Measurements from ENCODE around the gene MICAL2.

The MICAL2 gene

DNA sequence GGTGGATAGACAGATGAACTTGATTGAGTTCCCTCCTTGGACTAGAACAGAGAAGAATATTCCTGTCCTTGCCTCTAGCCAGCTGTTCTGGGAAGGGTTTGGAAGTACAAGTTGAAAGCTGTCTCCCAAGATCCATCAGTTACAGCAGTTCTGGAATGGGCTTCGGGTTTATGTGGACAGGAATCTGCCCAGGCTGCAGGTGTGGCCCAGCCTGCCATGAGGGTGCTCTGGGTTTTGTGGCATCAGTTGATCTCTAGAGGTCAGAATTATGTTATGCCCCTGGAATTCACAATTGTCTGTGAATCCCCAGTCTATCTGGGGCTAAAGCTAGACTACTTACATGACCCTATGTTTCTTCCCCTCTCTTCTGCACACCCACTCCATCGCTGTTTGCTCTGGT, 4.9 kb upstream of the MICAL2 start:
- Mint-ChIP-seq H3K9me3 (no peaks in the 10 kb centered on the region), H3K4me3 (no peak overlapping the region), H3K4me1 (peaks cover 12% of the 10 kb centered on the region), H3K27ac (no peak overlapping the region), H3K36me3 (ENCODE audit: low read depth) (no peaks in the 10 kb centered on the region), H3K27me3 (ENCODE audit: low read depth, poor library complexity) (peaks cover 96% of the 10 kb centered on the region)
- DNase-seq = no peak
- TF ChIP-seq, protein P1, sequence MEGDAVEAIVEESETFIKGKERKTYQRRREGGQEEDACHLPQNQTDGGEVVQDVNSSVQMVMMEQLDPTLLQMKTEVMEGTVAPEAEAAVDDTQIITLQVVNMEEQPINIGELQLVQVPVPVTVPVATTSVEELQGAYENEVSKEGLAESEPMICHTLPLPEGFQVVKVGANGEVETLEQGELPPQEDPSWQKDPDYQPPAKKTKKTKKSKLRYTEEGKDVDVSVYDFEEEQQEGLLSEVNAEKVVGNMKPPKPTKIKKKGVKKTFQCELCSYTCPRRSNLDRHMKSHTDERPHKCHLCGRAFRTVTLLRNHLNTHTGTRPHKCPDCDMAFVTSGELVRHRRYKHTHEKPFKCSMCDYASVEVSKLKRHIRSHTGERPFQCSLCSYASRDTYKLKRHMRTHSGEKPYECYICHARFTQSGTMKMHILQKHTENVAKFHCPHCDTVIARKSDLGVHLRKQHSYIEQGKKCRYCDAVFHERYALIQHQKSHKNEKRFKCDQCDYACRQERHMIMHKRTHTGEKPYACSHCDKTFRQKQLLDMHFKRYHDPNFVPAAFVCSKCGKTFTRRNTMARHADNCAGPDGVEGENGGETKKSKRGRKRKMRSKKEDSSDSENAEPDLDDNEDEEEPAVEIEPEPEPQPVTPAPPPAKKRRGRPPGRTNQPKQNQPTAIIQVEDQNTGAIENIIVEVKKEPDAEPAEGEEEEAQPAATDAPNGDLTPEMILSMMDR (IDR thresholded peaks at IDR 0.05) = no peak

DNA sequence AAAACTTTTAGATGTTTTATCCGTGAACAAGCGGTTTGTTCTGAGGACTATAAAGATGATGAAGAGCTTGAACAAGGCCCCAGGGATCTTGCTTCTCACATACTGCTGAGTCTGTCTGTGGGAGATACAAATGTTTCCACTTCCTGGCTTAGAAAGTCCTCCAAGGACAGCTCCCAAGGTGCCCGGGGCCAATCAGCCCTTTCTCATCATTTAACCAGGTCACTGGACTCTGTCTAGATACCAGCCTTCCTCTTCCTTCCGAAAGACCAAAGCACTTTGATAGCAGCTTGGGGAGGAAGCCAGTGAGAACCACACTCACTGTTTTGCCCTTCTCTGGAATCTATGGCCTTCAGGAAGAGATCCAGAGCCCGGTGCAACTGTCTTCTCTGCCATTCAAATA, 4.3 kb upstream of the MICAL2 start:
- Mint-ChIP-seq H3K4me1 (peaks cover 6% of the 10 kb centered on the region), H3K27me3 (ENCODE audit: low read depth, poor library complexity) (peaks cover 95% of the 10 kb centered on the region), H3K4me3 (no peak overlapping the region), H3K27ac (no peak overlapping the region), H3K36me3 (ENCODE audit: low read depth) (no peaks in the 10 kb centered on the region), H3K9me3 (no peaks in the 10 kb centered on the region)
- DNase-seq = no peak
- TF ChIP-seq, protein P1 (IDR thresholded peaks at IDR 0.05) = no peak

DNA sequence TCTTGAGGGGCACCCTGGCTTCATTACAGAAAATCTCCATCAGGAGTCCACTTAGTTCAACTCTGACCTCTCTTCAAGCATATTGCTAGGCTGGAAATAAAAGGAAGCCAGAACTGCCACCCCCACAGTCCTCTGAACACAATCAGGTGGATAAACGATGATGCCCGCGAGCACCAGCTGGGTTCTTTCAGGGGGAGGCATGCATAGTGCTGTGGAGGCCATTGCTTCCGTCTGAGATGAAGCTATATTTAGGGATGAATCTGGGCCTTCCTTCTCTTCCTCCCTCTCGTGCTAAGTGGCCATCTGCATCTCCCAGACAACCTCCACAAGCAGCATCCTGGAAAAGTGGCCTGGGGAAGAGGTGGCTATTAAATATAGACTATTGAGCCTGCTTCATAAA, 3.9 kb upstream of the MICAL2 start:
- Mint-ChIP-seq H3K4me3 (no peak overlapping the region), H3K27me3 (ENCODE audit: low read depth, poor library complexity) (peaks cover 95% of the 10 kb centered on the region), H3K9me3 (no peaks in the 10 kb centered on the region), H3K4me1 (peaks cover 6% of the 10 kb centered on the region), H3K27ac (no peak overlapping the region), H3K36me3 (ENCODE audit: low read depth) (no peaks in the 10 kb centered on the region)
- TF ChIP-seq, protein P1 (IDR thresholded peaks at IDR 0.05) = no peak
- DNase-seq = no peak

DNA sequence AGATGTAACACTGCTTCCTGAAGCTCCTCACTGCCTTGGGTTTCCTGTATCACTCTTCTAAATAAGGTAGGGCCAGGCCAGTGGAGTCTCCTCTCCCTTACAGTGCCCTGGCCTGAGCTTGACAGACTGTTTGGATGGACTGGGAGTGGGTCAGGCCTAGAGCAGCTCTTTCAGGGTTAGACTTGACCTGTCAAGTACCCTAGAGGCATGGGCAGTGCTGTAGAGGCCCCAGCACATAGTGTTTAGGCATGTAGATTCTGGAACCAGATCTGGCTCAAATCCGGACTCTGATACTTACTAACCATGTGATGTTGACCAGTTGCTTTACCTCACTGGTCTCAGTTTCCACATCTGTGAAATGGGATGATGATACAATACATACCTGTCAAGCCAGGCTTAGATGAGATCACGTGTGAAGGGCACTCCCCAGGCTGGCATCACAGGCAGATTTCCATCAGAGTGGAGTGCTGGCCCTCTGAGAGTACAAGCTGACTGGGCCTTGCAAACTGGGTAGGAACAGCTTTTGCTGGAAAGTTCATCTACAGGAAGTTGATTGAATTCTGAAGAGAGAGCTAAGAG, 1.4 kb upstream of the MICAL2 start:
- H3K36me3 Mint-ChIP-seq (ENCODE audit: low read depth) = no peaks in the 10 kb centered on the region

DNA sequence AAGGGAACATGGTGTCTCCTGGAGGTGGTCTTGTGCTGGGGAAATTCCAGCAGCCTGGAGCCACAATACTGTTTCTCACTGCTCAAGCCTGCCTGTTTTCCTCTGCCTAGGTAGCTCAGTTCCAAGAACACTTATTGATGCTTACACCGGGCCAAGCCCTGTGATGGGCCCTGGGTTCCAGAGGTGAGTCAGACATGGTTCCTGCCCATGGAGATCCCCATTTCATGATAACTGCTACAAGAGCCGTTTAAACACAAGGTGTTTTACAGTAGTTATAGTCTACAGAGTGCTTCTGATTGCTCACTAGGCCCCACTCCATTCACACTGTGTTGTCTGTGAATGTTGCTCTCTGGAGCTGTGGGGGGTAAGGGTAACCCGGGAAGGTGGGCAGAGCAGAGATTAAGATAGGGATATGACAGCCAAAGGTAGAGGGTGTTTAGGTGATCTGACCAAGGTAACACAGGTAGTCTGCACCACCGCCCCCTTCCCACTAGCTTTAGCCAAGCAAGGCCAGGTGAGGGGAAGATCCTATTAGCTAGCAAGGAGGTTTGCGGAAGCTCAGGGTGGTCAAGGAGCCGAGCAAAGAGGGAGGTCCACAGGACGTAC, 696 bp upstream of the MICAL2 start:
- peak overlapping the region; percentile 70 for H3K4me3 Mint-ChIP-seq
- peaks cover 95% of the 10 kb centered on the region for H3K27me3 Mint-ChIP-seq (ENCODE audit: low read depth, poor library complexity)
- no peak for DNase-seq
- H3K9me3 Mint-ChIP-seq = no peaks in the 10 kb centered on the region
- H3K27ac Mint-ChIP-seq = no peak overlapping the region
- TF ChIP-seq, protein P1 (IDR thresholded peaks at IDR 0.05) = no peak
- no peaks in the 10 kb centered on the region for H3K36me3 Mint-ChIP-seq (ENCODE audit: low read depth)
- peaks cover 6% of the 10 kb centered on the region for H3K4me1 Mint-ChIP-seq

More for the DNA sequence above, 1.4 kb upstream of the MICAL2 start:
- TF ChIP-seq, protein P1 (IDR thresholded peaks at IDR 0.05) = no peak
- Mint-ChIP-seq H3K4me3 (peak overlapping the region; percentile 16), H3K27ac (no peak overlapping the region), H3K27me3 (ENCODE audit: low read depth, poor library complexity) (peaks cover 95% of the 10 kb centered on the region), H3K9me3 (no peaks in the 10 kb centered on the region), H3K4me1 (peaks cover 6% of the 10 kb centered on the region)
- no peak for DNase-seq

Data from nephron progenitor cell (in vitro differentiated cells).